ENCODE data around the gene NTNG2. TPM values are rescaled to one million over a fixed set of nuclear protein-coding genes. Genes with fewer than 3 reads are reported as not detected.

Gene NTNG2
- polyA plus RNA-seq, 3 donors, result 0.55 to 0.79 (median 0.67) TPM

GRCh38 chr9:132144708-132145365 is 17.0 kb upstream of the NTNG2 start:
- WGBS, 3 donors, result 69 to 78% (median 76%) methylated on average over 10 of the region's 10 CpGs
- H3K27ac ChIP-seq (ENCODE audit: low read depth, low read length), result no peak overlapping the region

GRCh38 chr9:132146039-132146438 is 15.8 kb upstream of the NTNG2 start:
- 73 to 80% (median 78%) methylated on average over 12 of the region's 12 CpGs for WGBS, 3 donors
- H3K27ac ChIP-seq (ENCODE audit: low read depth, low read length), result no peak overlapping the region

- WGBS, 3 donors, result 82 to 88% (median 86%) methylated on average over 13 of the region's 13 CpGs
- no peak overlapping the region for H3K27ac ChIP-seq (ENCODE audit: low read depth, low read length)
Measured at GRCh38 chr9:132146575-132146974, 15.3 kb upstream of the NTNG2 start.

GRCh38 chr9:132147331-132147730 is 14.5 kb upstream of the NTNG2 start:
- H3K27ac ChIP-seq (ENCODE audit: low read depth, low read length), result no peak overlapping the region
- WGBS, 3 donors, result 57 to 77% (median 58%) methylated on average over 4 of the region's 4 CpGs

- H3K27ac ChIP-seq (ENCODE audit: low read depth, low read length), result no peak overlapping the region
- WGBS, 3 donors, result 78 to 89% (median 87%) methylated on average over 8 of the region's 8 CpGs
Measured at GRCh38 chr9:132147839-132148238, 14.0 kb upstream of the NTNG2 start.

- no peak overlapping the region for H3K27ac ChIP-seq (ENCODE audit: low read depth, low read length)
- WGBS, 3 donors, result 67 to 77% (median 70%) methylated on average over 10 of the region's 10 CpGs
Measured at GRCh38 chr9:132150256-132150655, 11.6 kb upstream of the NTNG2 start.

- no peak overlapping the region for H3K27ac ChIP-seq (ENCODE audit: low read depth, low read length)
- 77 to 84% (median 82%) methylated on average over 4 of the region's 4 CpGs for WGBS, 3 donors
Measured at GRCh38 chr9:132151118-132151517, 10.7 kb upstream of the NTNG2 start.

- H3K27ac ChIP-seq (ENCODE audit: low read depth, low read length), result no peak overlapping the region
- 85 to 91% (median 88%) methylated on average over 10 of the region's 10 CpGs for WGBS, 3 donors
Measured at GRCh38 chr9:132152231-132152630, 9.6 kb upstream of the NTNG2 start.

GRCh38 chr9:132154863-132155567 is 6.8 kb upstream of the NTNG2 start:
- H3K27ac ChIP-seq (ENCODE audit: low read depth, low read length), result no peak overlapping the region
- 49 to 57% (median 51%) methylated on average over 16 of the region's 16 CpGs for WGBS, 3 donors

GRCh38 chr9:132155568-132155895 is 6.3 kb upstream of the NTNG2 start:
- 77 to 87% (median 83%) methylated on average over 3 of the region's 3 CpGs for WGBS, 3 donors
- H3K27ac ChIP-seq (ENCODE audit: low read depth, low read length), result no peak overlapping the region

- 38 to 41% (median 39%) methylated on average over 5 of the region's 5 CpGs for WGBS, 3 donors
Measured at GRCh38 chr9:132156262-132156661, 5.6 kb upstream of the NTNG2 start.

GRCh38 chr9:132157347-132158116 is 4.3 kb upstream of the NTNG2 start:
- no peak overlapping the region for H3K27ac ChIP-seq (ENCODE audit: low read depth, low read length)
- 60 to 79% (median 70%) methylated on average over 19 of the region's 19 CpGs for WGBS, 3 donors

More at GRCh38 chr9:132156262-132156661, 5.6 kb upstream of the NTNG2 start:
- no peak overlapping the region for H3K27ac ChIP-seq (ENCODE audit: low read depth, low read length)

- H3K27ac ChIP-seq (ENCODE audit: low read depth, low read length), result no peak overlapping the region
- 2 to 6% (median 2%) methylated on average over 48 to 50 of the region's 50 CpGs for WGBS, 3 donors
Measured at GRCh38 chr9:132160802-132161742, 786 bp upstream of the NTNG2 start.

GRCh38 chr9:132162764-132163456 is 1.1 kb downstream of the NTNG2 start:
- no peak overlapping the region for H3K27ac ChIP-seq (ENCODE audit: low read depth, low read length)
- WGBS, 3 donors, result 1% methylated on average over 69 to 74 of the region's 74 CpGs

GRCh38 chr9:132163457-132163875 is 1.6 kb downstream of the NTNG2 start:
- 0 to 3% (median 1%) methylated on average over 19 to 29 of the region's 29 CpGs for WGBS, 3 donors
- H3K27ac ChIP-seq (ENCODE audit: low read depth, low read length), result no peak overlapping the region

GRCh38 chr9:132163876-132164603 is 2.2 kb downstream of the NTNG2 start:
- H3K27ac ChIP-seq (ENCODE audit: low read depth, low read length), result no peak overlapping the region
- 7 to 13% (median 7%) methylated on average over 45 of the region's 45 CpGs for WGBS, 3 donors
